Measurements from ENCODE around the gene ADGRE1. TPM values are rescaled to one million over a fixed set of nuclear protein-coding genes. Genes with fewer than 3 reads are reported as not detected.

The ADGRE1 gene
- polyA plus RNA-seq, 1 donor (not counting 4 experiments of a cell fraction or from before 2014, with no cell fraction given): not detected

DNA sequence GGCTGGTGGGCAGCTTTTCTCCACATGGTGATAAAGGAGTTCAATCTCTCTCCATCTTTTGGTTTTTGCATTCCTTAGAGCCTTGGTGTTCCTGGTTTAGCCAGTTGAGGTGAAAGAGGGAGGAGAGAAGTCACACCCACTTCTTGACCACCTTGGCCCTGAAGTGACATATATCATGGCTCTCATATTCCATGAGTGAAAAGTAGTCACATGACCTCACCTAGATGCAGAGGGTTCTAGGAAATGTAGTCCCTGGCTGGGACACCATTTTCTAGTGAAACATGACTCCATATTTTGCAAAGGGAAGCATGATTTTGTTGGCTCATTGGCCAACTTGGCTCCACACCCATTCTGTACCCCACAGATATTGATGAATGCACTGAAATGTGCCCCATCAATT is 16.1 kb downstream of the ADGRE1 start:
- no peak overlapping the region for H3K27ac ChIP-seq (ENCODE audit: control insufficient read depth, insufficient read depth, low read length)
- peaks cover 6% of the 10 kb centered on the region for H3K9me3 ChIP-seq (ENCODE audit: control insufficient read depth, low read depth, low read length)
- FAIRE-seq (no peak), DNase-seq (ENCODE audit: low read depth, low spot score) (no peak)
- H3K4me1 ChIP-seq (ENCODE audit: control insufficient read depth, extremely low read depth, insufficient read depth, low read length): no peaks in the 10 kb centered on the region
- no peak overlapping the region for H3K9ac ChIP-seq (ENCODE audit: control insufficient read depth, extremely low read depth, insufficient read depth, low read length)
- TF ChIP-seq, protein P1, sequence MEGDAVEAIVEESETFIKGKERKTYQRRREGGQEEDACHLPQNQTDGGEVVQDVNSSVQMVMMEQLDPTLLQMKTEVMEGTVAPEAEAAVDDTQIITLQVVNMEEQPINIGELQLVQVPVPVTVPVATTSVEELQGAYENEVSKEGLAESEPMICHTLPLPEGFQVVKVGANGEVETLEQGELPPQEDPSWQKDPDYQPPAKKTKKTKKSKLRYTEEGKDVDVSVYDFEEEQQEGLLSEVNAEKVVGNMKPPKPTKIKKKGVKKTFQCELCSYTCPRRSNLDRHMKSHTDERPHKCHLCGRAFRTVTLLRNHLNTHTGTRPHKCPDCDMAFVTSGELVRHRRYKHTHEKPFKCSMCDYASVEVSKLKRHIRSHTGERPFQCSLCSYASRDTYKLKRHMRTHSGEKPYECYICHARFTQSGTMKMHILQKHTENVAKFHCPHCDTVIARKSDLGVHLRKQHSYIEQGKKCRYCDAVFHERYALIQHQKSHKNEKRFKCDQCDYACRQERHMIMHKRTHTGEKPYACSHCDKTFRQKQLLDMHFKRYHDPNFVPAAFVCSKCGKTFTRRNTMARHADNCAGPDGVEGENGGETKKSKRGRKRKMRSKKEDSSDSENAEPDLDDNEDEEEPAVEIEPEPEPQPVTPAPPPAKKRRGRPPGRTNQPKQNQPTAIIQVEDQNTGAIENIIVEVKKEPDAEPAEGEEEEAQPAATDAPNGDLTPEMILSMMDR (optimal IDR thresholded peaks at IDR 0.05 in 1 of 3, IDR thresholded peaks at IDR 0.05 in 1 of 3, conservative IDR thresholded peaks at IDR 0.05 in 1 of 3; ENCODE audit: extremely low read depth in 1 of 3, insufficient read depth in 2 of 3, low read length in 3 of 3): no peak
- no peak for TF ChIP-seq EZH2 (IDR thresholded peaks at IDR 0.05; ENCODE audit: low read length)
- H3K9me1 ChIP-seq (ENCODE audit: control insufficient read depth, extremely low read depth, insufficient read depth, low read length): no peaks in the 10 kb centered on the region
- H4K20me1 ChIP-seq (ENCODE audit: control insufficient read depth, extremely low read depth, insufficient read depth, low read length): no peaks in the 10 kb centered on the region
- no peaks in the 10 kb centered on the region for H3K27me3 ChIP-seq (ENCODE audit: control insufficient read depth, extremely low read depth, insufficient read depth, low read length)
- H3K79me2 ChIP-seq (ENCODE audit: control insufficient read depth, insufficient read depth, low read length): no peaks in the 10 kb centered on the region
- H3K4me3 ChIP-seq (ENCODE audit: control insufficient read depth in 2 of 3, extremely low read depth in 1 of 3, insufficient read depth in 2 of 3, low read depth in 1 of 3, low read length in 3 of 3): no peak overlapping the region
- H3K4me2 ChIP-seq (ENCODE audit: control insufficient read depth, extremely low read depth, insufficient read depth, low read depth, low read length): no peak overlapping the region
- H2AFZ ChIP-seq (ENCODE audit: control insufficient read depth, low read length): no peak overlapping the region
- dilution Hi-C loops (cut with MboI; ENCODE audit: extremely low pct_ligation_motif_present, low sequenced_read_pairs): no loop called here
- no peaks in the 10 kb centered on the region for H3K36me3 ChIP-seq (ENCODE audit: control insufficient read depth in 2 of 2, extremely low read depth in 1 of 2, insufficient read depth in 2 of 2, low read length in 2 of 2)

DNA sequence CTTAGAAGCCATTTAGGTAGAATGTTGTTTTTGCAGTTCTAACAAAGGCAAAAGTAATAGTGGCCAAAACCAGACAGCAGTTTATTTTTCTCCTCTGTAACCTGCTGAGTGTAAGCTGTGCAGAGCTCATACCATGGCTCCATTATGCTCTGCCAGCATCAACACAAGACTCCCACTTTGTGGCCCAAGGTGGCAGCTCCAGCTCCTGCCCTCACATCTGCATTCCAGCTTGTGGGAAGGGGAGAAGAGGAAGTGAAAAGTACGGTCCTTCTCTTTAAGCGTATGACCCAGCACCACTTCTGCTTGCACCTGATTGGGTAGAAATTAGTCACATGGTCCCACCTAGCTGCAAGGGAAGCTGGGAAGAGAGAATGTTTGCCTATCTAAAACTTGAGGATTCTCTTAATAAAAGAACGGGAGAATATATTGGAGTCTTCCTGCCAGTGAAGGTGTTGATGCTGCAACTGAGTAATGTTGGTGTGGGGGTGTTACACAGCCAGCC is 19.2 kb downstream of the ADGRE1 start:
- DNase-seq (ENCODE audit: low read depth, low spot score) (no peak), FAIRE-seq (no peak)
- no peak for TF ChIP-seq EZH2 (IDR thresholded peaks at IDR 0.05; ENCODE audit: low read length)
- TF ChIP-seq, protein P1 (optimal IDR thresholded peaks at IDR 0.05 in 1 of 3, IDR thresholded peaks at IDR 0.05 in 1 of 3, conservative IDR thresholded peaks at IDR 0.05 in 1 of 3; ENCODE audit: extremely low read depth in 1 of 3, insufficient read depth in 2 of 3, low read length in 3 of 3): no peak
- H3K36me3 ChIP-seq (ENCODE audit: control insufficient read depth in 2 of 2, extremely low read depth in 1 of 2, insufficient read depth in 2 of 2, low read length in 2 of 2): no peaks in the 10 kb centered on the region
- no peaks in the 10 kb centered on the region for H3K79me2 ChIP-seq (ENCODE audit: control insufficient read depth, insufficient read depth, low read length)
- H3K9me1 ChIP-seq (ENCODE audit: control insufficient read depth, extremely low read depth, insufficient read depth, low read length): no peaks in the 10 kb centered on the region
- no peaks in the 10 kb centered on the region for H3K4me1 ChIP-seq (ENCODE audit: control insufficient read depth, extremely low read depth, insufficient read depth, low read length)
- H4K20me1 ChIP-seq (ENCODE audit: control insufficient read depth, extremely low read depth, insufficient read depth, low read length): no peaks in the 10 kb centered on the region
- H3K27me3 ChIP-seq (ENCODE audit: control insufficient read depth, extremely low read depth, insufficient read depth, low read length): no peaks in the 10 kb centered on the region
- H3K9ac ChIP-seq (ENCODE audit: control insufficient read depth, extremely low read depth, insufficient read depth, low read length): no peak overlapping the region
- H3K4me3 ChIP-seq (ENCODE audit: control insufficient read depth in 2 of 3, extremely low read depth in 1 of 3, insufficient read depth in 2 of 3, low read depth in 1 of 3, low read length in 3 of 3): no peak overlapping the region
- H2AFZ ChIP-seq (ENCODE audit: control insufficient read depth, low read length): no peak overlapping the region
- dilution Hi-C loops (cut with MboI; ENCODE audit: extremely low pct_ligation_motif_present, low sequenced_read_pairs): no loop called here
- no peak overlapping the region for H3K4me2 ChIP-seq (ENCODE audit: control insufficient read depth, extremely low read depth, insufficient read depth, low read depth, low read length)
- H3K27ac ChIP-seq (ENCODE audit: control insufficient read depth, insufficient read depth, low read length): no peak overlapping the region
- peaks cover 6% of the 10 kb centered on the region for H3K9me3 ChIP-seq (ENCODE audit: control insufficient read depth, low read depth, low read length)

Data from keratinocyte (primary cell).